WTC11 (cell line): Measurements from ENCODE around the gene HOXA7.

Experiments used
- ATF3 ChIP-seq: sonication (generic); formaldehyde crosslinking; conservative IDR thresholded peaks from 2 replicates; pipeline ENCODE4 v1.8.1; 2022; ENCODE audit warnings: mild to moderate bottlenecking, missing genetic modification reagents
- CBFB ChIP-seq: sonication (generic); formaldehyde crosslinking; IDR thresholded peaks from 2 replicates; pipeline ENCODE4 v1.8.1; 2022; ENCODE audit warnings: mild to moderate bottlenecking, low read depth, missing genetic modification reagents
- CDX4 ChIP-seq: fragments of 250-450 bp; sonication (Bioruptor Pico); IDR thresholded peaks from 2 replicates; pipeline ENCODE4 v1.9.0; 2021; ENCODE audit warnings: moderate library complexity, mild to moderate bottlenecking, inconsistent platforms, borderline replicate concordance
- CREM ChIP-seq: sonication (generic); formaldehyde crosslinking; IDR thresholded peaks from 2 replicates; pipeline ENCODE4 v1.8.1; 2022; ENCODE audit warnings: mild to moderate bottlenecking, missing genetic modification reagents, moderate library complexity
- CTCF ChIP-seq: fragments of 200-600 bp; IDR thresholded peaks from 2 replicates; pipeline ENCODE4 v1.8.0; 2022; ENCODE audit warnings: antibody characterized with exemption
- E2F4 ChIP-seq: sonication (generic); formaldehyde crosslinking; IDR thresholded peaks from 2 replicates; pipeline ENCODE4 v1.8.1; 2022; ENCODE audit warnings: low read depth, mild to moderate bottlenecking, moderate library complexity, missing genetic modification reagents, borderline replicate concordance
- ETV6 ChIP-seq: sonication (generic); formaldehyde crosslinking; IDR thresholded peaks from 2 replicates; pipeline ENCODE4 v1.8.1; 2022; ENCODE audit warnings: mild to moderate bottlenecking, missing genetic modification reagents
- FOXJ3 ChIP-seq: sonication (generic); formaldehyde crosslinking; IDR thresholded peaks from 2 replicates; pipeline ENCODE4 v1.9.0; 2021; ENCODE audit warnings: missing genetic modification reagents, mild to moderate bottlenecking, borderline replicate concordance
- FOXP4 ChIP-seq: sonication (generic); formaldehyde crosslinking; IDR thresholded peaks from 2 replicates; pipeline ENCODE4 v1.8.0; 2022; ENCODE audit warnings: mild to moderate bottlenecking, missing genetic modification reagents
- NFE2L1 ChIP-seq: sonication (generic); formaldehyde crosslinking; IDR thresholded peaks from 2 replicates; pipeline ENCODE4 v1.8.1; 2023; ENCODE audit warnings: missing genetic modification reagents
- SP1 ChIP-seq: sonication (generic); formaldehyde crosslinking; conservative IDR thresholded peaks from 2 replicates; pipeline ENCODE4 v1.8.1; 2022; ENCODE audit warnings: missing genetic modification reagents
- ZNF512 ChIP-seq: sonication (generic); formaldehyde crosslinking; IDR thresholded peaks from 2 replicates; pipeline ENCODE4 v1.8.1; 2022; ENCODE audit warnings: missing genetic modification reagents, borderline replicate concordance
- TF ChIP-seq, protein P1 (sequence below): sonication (generic); formaldehyde crosslinking; IDR thresholded peaks from 2 replicates; pipeline ENCODE4 v1.8.0; 2022; ENCODE audit warnings: mild to moderate bottlenecking, missing genetic modification reagents
- TF ChIP-seq, protein P2 (sequence below): sonication (generic); formaldehyde crosslinking; IDR thresholded peaks from 2 replicates; pipeline ENCODE4 v1.8.1; 2022; ENCODE audit warnings: mild to moderate bottlenecking, moderate library complexity, missing genetic modification reagents

DNA sequence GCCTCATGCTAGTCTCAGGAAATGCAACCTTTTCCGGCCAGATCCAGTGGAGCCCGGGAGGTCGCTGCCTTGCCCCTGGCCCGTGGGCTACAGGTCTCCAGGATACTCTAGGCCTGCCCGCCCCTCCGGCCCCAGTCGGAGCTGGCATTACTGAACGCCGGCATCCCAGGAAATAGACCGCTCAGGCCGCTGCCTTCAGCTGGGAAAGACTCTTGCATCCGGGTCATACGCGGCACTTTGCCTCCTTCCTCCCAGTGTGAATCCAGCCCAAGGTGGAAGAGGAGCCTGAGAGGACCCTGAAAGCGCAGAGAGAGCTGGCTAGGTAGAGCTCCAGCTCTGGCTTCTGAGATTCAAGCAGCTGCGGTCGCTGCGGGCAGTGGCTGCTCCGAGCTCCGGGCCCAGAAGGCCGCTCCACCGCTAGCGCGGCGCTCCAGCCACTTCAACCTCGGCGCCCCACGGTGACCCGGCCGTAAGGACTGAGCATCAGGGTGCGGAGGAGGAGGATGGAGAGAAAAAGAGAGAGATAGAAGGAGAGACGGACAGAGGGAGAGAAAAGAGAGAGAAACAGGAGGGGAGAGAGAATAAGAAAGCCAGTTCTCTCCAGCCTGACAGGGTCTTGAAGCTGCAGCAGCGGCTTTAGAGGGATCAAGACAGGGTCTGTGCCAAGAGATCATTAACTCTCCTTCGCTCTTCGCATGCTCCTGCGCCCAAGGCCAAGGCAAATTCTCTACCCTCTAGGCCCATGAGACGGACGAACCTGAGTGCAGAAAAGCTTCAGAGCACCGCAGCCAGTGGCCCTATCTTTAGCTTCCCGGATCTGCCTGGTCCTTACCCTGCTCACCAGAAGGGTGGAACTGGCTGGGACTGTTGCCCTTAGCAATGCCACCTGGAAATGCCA is 19.4 kb upstream of the HOXA7 start:
- TF ChIP-seq ATF3 (CRISPR knock-in tag) (no peak), FOXP4 (no peak), CTCF (no peak), FOXJ3 (CRISPR knock-in tag) (no peak), NFE2L1 (CRISPR knock-in tag) (no peak), CBFB (CRISPR knock-in tag) (no peak), CREM (no peak), ETV6 (CRISPR knock-in tag) (no peak), SP1 (no peak), E2F4 (CRISPR knock-in tag) (no peak), CDX4 (CRISPR knock-in tag) (no peak), ZNF512 (CRISPR knock-in tag) (no peak)
- TF ChIP-seq, protein P1, sequence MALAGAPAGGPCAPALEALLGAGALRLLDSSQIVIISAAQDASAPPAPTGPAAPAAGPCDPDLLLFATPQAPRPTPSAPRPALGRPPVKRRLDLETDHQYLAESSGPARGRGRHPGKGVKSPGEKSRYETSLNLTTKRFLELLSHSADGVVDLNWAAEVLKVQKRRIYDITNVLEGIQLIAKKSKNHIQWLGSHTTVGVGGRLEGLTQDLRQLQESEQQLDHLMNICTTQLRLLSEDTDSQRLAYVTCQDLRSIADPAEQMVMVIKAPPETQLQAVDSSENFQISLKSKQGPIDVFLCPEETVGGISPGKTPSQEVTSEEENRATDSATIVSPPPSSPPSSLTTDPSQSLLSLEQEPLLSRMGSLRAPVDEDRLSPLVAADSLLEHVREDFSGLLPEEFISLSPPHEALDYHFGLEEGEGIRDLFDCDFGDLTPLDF (CRISPR knock-in tag), result no peak
- TF ChIP-seq, protein P2, sequence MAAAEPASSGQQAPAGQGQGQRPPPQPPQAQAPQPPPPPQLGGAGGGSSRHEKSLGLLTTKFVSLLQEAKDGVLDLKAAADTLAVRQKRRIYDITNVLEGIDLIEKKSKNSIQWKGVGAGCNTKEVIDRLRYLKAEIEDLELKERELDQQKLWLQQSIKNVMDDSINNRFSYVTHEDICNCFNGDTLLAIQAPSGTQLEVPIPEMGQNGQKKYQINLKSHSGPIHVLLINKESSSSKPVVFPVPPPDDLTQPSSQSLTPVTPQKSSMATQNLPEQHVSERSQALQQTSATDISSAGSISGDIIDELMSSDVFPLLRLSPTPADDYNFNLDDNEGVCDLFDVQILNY (CRISPR knock-in tag), result no peak
